ENCODE results near the gene UBE4B.
"Not testable (repeated sequence)": the region's sequence is repeated elsewhere in the genome, so short reads cannot be mapped to it uniquely, and the experiment has no call there.

UBE4B gene

DNA sequence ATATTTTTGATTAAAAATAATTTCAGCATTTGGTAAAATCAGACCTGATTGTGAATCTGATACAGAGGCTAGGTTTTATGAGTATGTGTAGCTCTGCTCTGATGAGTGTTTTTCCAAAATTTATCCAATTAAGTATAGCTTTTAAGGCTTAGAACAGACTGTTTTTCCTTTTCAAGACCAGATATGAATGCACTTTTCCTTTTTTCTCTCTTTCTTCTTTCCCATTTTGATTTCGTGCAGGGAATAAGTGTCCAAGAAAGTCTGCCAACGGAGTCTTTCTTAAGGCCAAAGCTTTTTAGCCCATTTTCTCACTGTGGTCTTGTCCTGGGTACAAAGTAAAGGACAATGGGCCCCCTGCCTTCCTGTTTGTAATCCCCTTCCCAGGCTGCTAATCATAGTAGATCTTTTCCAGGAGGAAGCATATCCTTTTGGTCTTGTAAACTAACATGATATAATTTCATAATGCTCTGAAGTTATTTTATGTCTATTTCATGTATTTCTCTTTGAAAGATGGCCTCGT is 180.5 kb downstream of the UBE4B start:
- DNase-seq = no peak

DNA sequence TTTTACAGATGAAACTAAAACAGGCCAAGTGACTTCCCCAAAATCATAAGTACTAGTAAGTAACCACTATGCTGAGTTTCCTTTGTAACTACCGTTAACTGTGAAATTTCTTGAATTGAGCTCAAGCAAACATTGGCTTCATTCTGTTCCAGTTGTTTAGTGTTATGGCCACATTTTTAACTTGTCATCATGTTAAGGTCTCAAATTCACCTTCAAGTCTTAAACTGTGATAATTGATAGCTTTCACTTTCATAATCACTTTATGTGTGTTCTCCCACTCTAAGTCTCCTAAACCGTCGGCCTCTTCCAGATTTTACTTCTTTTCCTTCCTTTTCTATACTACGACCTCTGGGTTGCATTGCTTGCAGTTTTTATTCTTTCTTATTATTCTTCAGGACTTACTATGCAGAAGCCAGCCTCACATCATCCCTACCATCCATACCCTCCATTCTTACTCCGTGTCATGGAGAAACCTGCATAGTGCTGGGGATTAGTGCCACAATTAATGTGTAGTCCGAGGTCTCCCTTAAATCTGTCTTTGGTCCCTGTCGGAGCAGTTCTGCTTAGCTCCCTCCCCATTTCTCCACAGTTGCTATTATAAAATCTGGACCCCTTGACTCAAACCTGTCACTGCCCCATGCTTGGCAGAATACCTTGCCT is 183.5 kb downstream of the UBE4B start:
- DNase-seq = no peak

DNA sequence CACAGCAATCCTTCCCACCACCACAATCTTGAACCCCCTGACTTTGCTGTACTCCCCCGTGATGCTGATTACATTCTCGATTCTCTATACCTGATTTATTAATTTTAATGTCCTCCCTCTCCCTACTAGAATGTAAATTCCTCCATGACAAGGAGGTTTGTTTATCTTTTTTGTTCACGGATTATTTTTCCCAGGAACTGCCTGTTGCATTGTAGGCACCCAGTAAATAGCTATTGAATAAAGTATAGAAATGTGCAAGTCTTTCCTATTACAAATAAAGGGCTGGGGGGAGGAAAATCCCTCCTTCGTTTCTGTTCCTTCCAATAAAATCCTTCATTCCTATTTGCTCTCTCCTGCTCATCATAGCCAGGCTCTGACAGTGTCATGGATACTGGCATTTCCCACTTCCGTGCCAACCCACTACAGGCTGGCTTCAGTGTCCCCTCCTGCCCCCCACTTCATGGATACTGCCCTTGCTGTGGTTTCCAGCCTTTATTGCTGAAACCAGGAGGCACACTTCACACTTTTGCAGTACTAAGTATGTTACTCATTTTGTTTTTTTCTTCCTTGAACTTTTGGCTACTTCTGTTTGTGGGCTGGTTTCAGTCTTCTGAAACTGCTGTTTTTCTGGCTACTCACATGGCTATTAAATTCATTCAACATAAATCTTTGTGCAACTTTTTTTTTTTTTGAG is 185.1 kb downstream of the UBE4B start:
- no peak for DNase-seq

DNA sequence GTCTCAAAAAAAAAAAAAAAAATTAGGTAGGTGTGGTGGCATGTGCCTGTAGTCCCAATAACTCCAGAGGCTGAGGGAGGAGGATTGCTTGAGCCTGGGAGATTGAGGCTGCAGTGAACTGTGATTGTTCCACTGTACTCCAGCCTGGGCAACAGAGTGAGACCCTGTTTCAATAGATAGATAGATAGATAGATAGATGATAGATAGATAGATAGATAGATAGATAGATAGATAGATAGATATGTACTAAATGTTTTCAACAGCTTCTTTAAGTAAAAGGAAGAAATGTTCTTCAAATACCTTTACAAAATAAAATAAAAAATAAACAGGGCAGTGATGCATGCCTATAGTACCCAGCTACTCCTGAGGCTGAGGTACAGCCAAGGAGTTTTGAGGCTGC is 187.4 kb downstream of the UBE4B start:
- DNase-seq = no peak

DNA sequence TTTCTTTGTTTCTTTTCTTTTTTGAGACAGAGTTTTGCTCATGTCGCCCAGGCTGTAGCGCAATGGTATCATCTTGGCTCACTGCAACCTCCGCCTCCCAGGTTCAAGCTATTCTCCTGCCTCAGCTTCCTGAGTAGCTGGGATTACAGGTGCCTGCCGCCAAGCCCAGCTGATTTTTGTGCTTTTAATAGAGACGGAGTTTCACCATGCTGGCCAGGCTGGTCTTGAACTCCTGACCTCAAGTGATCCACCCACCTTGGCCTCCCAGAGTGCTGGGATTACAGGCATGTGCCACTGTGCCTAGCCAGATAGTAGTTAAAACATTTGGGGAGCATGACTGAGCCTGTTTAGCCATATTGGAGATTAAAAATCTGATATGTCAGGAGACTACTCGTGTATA is 187.9 kb downstream of the UBE4B start:
- not testable (repeated sequence) for DNase-seq

DNA sequence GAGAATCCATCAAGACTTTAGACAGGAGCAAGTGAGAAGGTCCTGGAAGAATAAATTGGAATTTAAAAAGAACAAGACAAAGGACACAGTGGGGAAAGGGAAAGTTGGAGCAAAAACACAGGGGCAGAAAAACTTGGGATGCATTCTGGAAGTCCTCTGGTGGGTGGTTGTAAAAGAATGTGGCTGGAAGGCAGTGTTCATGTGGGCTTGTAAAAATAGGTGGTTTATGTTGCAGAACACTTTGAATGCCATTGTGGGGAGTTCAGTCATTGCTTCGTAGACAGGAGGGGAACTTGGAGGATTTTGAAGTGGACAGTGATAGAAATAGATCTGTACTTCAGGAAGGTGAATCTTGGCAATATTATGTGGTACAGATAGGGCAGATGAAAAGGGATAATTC is 192.8 kb downstream of the UBE4B start:
- DNase-seq = no peak

DNA sequence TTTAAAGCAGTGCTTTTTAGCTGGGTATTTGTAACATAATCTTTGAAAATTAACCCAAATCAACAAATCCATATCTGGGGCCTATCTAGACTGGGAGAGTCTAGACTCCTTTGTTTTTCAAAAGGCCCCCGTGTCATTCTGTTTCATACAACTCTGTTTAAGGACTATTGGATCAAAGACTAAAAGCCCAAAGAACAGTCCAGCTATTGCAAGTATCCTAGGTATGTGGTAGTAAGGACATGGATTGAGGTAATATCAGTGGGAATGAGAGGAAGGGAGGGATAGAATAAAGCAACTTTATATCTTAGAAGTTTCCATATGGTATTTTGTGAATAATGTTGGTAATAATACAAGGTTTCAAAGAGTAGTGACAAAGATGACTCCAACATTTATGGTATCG is 195.8 kb downstream of the UBE4B start:
- no peak for DNase-seq

DNA sequence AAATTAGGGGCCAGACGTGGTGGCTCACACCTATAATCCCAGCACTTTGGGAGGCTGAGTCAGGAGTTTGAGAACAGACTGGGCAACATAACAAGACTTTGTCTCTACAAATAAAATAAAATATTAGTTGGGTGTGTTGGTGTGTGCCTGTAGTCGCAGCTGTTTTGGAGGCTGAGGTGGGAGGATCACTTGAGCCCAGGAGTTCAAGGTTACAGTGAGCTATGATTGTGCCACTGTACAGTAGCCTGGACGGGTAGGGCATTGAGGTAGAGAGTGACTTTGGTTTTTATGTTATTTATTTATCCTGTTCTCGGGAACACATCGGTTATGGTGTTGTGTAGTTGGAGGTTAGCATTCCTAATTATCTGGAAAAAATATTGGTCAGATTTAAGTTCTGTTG is 197.1 kb downstream of the UBE4B start:
- no peak for DNase-seq
